Esophagus squamous epithelium (tissue), 4 donors: ENCODE measurements around the gene CD247.

Experiments
- CTCF ChIP-seq, 6 experiments: fragments of 450-650 bp in 4 of 6; fragments of 200-600 bp in 2 of 6; sonication (generic) in 2 of 6; IDR thresholded peaks; one replicate each; pipeline ENCODE4 v1.5.1; 2016 to 2019; ENCODE audit warnings: antibody characterized with exemption in 6 of 6, mild to moderate bottlenecking in 4 of 6, moderate library complexity in 4 of 6
- POLR2A ChIP-seq, 4 donors: fragments of 450-650 bp; IDR thresholded peaks; one replicate each; pipeline ENCODE4 v1.6.1; 2017; ENCODE audit warnings: antibody characterized with exemption in 4 of 4, mild to moderate bottlenecking in 4 of 4, moderate library complexity in 3 of 4

GRCh38 chr1:167562702-167563101 lies 44.4 kb upstream of the CD247 start:
- no peak for TF ChIP-seq POLR2A (IDR thresholded peaks at IDR 0.05)
- no peak for TF ChIP-seq CTCF (IDR thresholded peaks at IDR 0.05)
